K562 (cell line): Measurements from ENCODE around the gene MYO3A.

ENCODE experiments used
- CTCF ChIP-seq, 3 experiments: IDR thresholded peaks in 2 of 3; conservative IDR thresholded peaks in 1 of 3; 2 replicates each; pipeline ENCODE4 v1.5.1; 2011 to 2012; ENCODE audit warnings: low read length in 3 of 3, mild to moderate bottlenecking in 3 of 3, control low read depth in 2 of 3, improper control_type of control experiment in 1 of 3, inconsistent platforms in 1 of 3, low read depth in 1 of 3, mixed read lengths in 1 of 3, moderate library complexity in 1 of 3; ENCODE audit not compliant: insufficient read depth in 2 of 3
- E2F4 ChIP-seq: sonication (generic); formaldehyde crosslinking; IDR thresholded peaks from 2 replicates; pipeline ENCODE4 v1.8.0; 2022; ENCODE audit warnings: mild to moderate bottlenecking, low read depth, missing genetic modification reagents
- E2F5 ChIP-seq: sonication (generic); formaldehyde crosslinking; IDR thresholded peaks from 2 replicates; pipeline ENCODE4 v1.8.0; 2022; ENCODE audit warnings: mild to moderate bottlenecking, missing genetic modification reagents
- HDAC2 ChIP-seq: fragments of 450-650 bp; IDR thresholded peaks from 2 replicates; pipeline ENCODE4 v1.6.1; 2016; ENCODE audit warnings: mild to moderate bottlenecking
- POLR2A ChIP-seq: fragments of 450-650 bp; conservative IDR thresholded peaks from 2 replicates; pipeline ENCODE4 v1.6.1; 2016
- RAD21 ChIP-seq, 2 experiments: fragments of 250-450 bp in 1 of 2; fragments of 450-650 bp in 1 of 2; sonication (Bioruptor Pico) in 1 of 2; formaldehyde crosslinking in 1 of 2; IDR thresholded peaks in 1 of 2; conservative IDR thresholded peaks in 1 of 2; 2 replicates each; pipeline versions ENCODE4 v1.4.0 to v1.8.0; 2020 to 2022; ENCODE audit warnings: mild to moderate bottlenecking in 2 of 2, moderate library complexity in 1 of 2
- REST ChIP-seq, 2 experiments: fragments of 450-650 bp; formaldehyde crosslinking in 1 of 2; IDR thresholded peaks; 2 replicates each; pipeline versions ENCODE4 v1.4.0 to v1.6.1; 2014 to 2020; ENCODE audit warnings: mild to moderate bottlenecking in 2 of 2, borderline replicate concordance in 1 of 2, low read depth in 1 of 2
- TOE1 ChIP-seq, 2 experiments: fragments of 450-650 bp in 1 of 2; sonication (generic) in 1 of 2; formaldehyde crosslinking in 1 of 2; IDR thresholded peaks; 2 replicates each; pipeline versions ENCODE4 v1.7.1 to v1.8.0; 2016 to 2022; ENCODE audit warnings: borderline replicate concordance in 2 of 2, mild to moderate bottlenecking in 2 of 2, antibody characterized with exemption in 1 of 2, inconsistent platforms in 1 of 2, low read depth in 1 of 2, missing genetic modification reagents in 1 of 2, moderate library complexity in 1 of 2
- ZBTB40 ChIP-seq, 2 experiments: fragments of 450-650 bp in 1 of 2; sonication (generic) in 1 of 2; formaldehyde crosslinking in 1 of 2; IDR thresholded peaks; 2 replicates each; pipeline versions ENCODE4 v1.7.1 to v1.9.0; 2016 to 2022; ENCODE audit warnings: inconsistent platforms in 1 of 2, mild to moderate bottlenecking in 1 of 2, missing genetic modification reagents in 1 of 2

GRCh38 chr10:25952857-25953256 lies 18.8 kb downstream of the MYO3A start:
- TF ChIP-seq E2F5 (CRISPR knock-in tag) (no peak), RAD21 (CRISPR knock-in tag; conservative IDR thresholded peaks at IDR 0.05 in 1 of 2, IDR thresholded peaks at IDR 0.05 in 1 of 2) (no peak), POLR2A (no peak), TOE1 (IDR thresholded peaks at IDR 0.05; ENCODE audit: borderline replicate concordance) (no peak), TOE1 (CRISPR knock-in tag; IDR thresholded peaks at IDR 0.05; ENCODE audit: borderline replicate concordance, low read depth) (no peak), CTCF (IDR thresholded peaks at IDR 0.05 in 2 of 3, conservative IDR thresholded peaks at IDR 0.05 in 1 of 3; ENCODE audit: insufficient read depth in 2 of 3, low read depth in 1 of 3, low read length in 3 of 3) (no peak), HDAC2 (no peak), ZBTB40 (IDR thresholded peaks at IDR 0.05) (no peak), ZBTB40 (CRISPR knock-in tag; IDR thresholded peaks at IDR 0.05) (no peak), E2F4 (CRISPR knock-in tag) (no peak), REST (IDR thresholded peaks at IDR 0.05; ENCODE audit: borderline replicate concordance) (no peak), REST (CRISPR knock-in tag; IDR thresholded peaks at IDR 0.05; ENCODE audit: low read depth) (no peak)
